GM12878 (cell line): ENCODE measurements around the gene PDLIM5. TPM values are rescaled to one million over a fixed set of nuclear protein-coding genes. Genes with fewer than 3 reads are reported as not detected.
A peak's percentile ranks its signal among the peaks of the same experiment; 100 is the strongest.

Source experiments
- ATAC-seq: fragments of 200-7000 bp; cut with Tn5 transposase; 3 replicates; pipeline ENCODE4 v1.9.1; 2020; ENCODE audit warnings: mild to moderate bottlenecking, moderate library complexity
- BruUV-seq: library from RNA; stranded (reverse); fragments of 400-500 nt; replicated peaks from 2 replicates; lab custom pipeline; 2021; lab: Mats Ljungman, UMichigan
- CTCF ChIA-PET: fragments of 300-600 bp; sonication (Branson Sonifier 250); formaldehyde crosslinking; extraction: SDS; loops from one replicate; lab custom pipeline; 2021; ENCODE audit warnings: inconsistent platforms; lab: Yijun Ruan, JAX
- POLR2A ChIA-PET: fragments of 350-600 bp; formaldehyde crosslinking; extraction: SDS; loops from one replicate; lab custom pipeline; 2021; ENCODE audit warnings: inconsistent platforms; lab: Charles Lee
- RAD21 ChIA-PET: fragments of 300-600 bp; sonication (Branson Sonifier 250); formaldehyde crosslinking; loops from one replicate; lab custom pipeline; 2023; ENCODE audit warnings: antibody characterized with exemption; ENCODE audit not compliant: unreplicated experiment; lab: Charles Lee
- SMC1A ChIA-PET: fragments of 300-600 bp; sonication (Branson Sonifier 250); formaldehyde crosslinking; loops from one replicate; lab custom pipeline; 2023; ENCODE audit not compliant: unreplicated experiment, uncharacterized antibody; lab: Charles Lee
- DNase-seq: peaks from one replicate; pipeline ENCODE4 v3.0.0-alpha.2; 2011; ENCODE audit warnings: low read depth, low spot score
- FAIRE-seq: peaks from 3 replicates; lab custom pipeline; 2011; peaks lifted over from hg19 to GRCh38; lab: Jason Lieb, UNC
- H2AFZ ChIP-seq: 2 replicates; pipeline ENCODE4 v1.6.0; 2011; ENCODE audit warnings: low read depth, low read length, control low read depth; ENCODE audit not compliant: control insufficient read depth
- H3K27ac ChIP-seq: 2 replicates; pipeline ENCODE4 v1.5.1; 2011; ENCODE audit warnings: control low read depth; ENCODE audit not compliant: control insufficient read depth, insufficient read depth
- H3K27me3 ChIP-seq, 2 experiments: replicated peaks in 1 of 2; 2 replicates each; pipeline versions ENCODE4 v1.6.0 to v1.6.1; 2011; ENCODE audit warnings: low read length in 1 of 2; ENCODE audit not compliant: control insufficient read depth in 2 of 2, insufficient read depth in 2 of 2
- H3K36me3 ChIP-seq, 2 experiments: 2 replicates each; pipeline ENCODE4 v1.5.1; 2011; ENCODE audit warnings: low read length in 1 of 2; ENCODE audit not compliant: control insufficient read depth in 2 of 2, insufficient read depth in 2 of 2
- H3K4me1 ChIP-seq: 2 replicates; pipeline ENCODE4 v1.6.1; 2011; ENCODE audit warnings: mild to moderate bottlenecking, low read length, moderate library complexity, mixed read lengths; ENCODE audit not compliant: control insufficient read depth, insufficient read depth
- H3K4me2 ChIP-seq: 2 replicates; pipeline ENCODE4 v1.6.0; 2011; ENCODE audit warnings: control low read depth; ENCODE audit not compliant: control insufficient read depth, insufficient read depth
- H3K4me3 ChIP-seq: fragments of 200-600 bp; sonication (generic); 2 replicates; pipeline ENCODE4 v1.5.1; 2016
- H3K79me2 ChIP-seq: 2 replicates; pipeline ENCODE4 v1.6.0; 2011; ENCODE audit warnings: low read length; ENCODE audit not compliant: control insufficient read depth, insufficient read depth
- H3K9ac ChIP-seq: 2 replicates; pipeline ENCODE4 v1.8.0; 2011; ENCODE audit warnings: low read length, control low read depth, mixed read lengths; ENCODE audit not compliant: control insufficient read depth, insufficient read depth
- H3K9me3 ChIP-seq: replicated peaks from 3 replicates; pipeline ENCODE4 v1.5.1; 2011; ENCODE audit warnings: mild to moderate bottlenecking, low read length; ENCODE audit not compliant: control insufficient read depth, insufficient read depth
- H4K20me1 ChIP-seq: 2 replicates; pipeline ENCODE4 v1.6.0; 2011; ENCODE audit not compliant: control insufficient read depth, insufficient read depth
- BHLHE40 ChIP-seq, 2 experiments: fragments of 450-650 bp in 1 of 2; IDR thresholded peaks; 2 replicates each; pipeline ENCODE4 v1.6.1; 2011 to 2017; ENCODE audit warnings: low read depth in 2 of 2, borderline replicate concordance in 1 of 2, improper control_type of control experiment in 1 of 2, low read length in 1 of 2, mild to moderate bottlenecking in 1 of 2
- E2F4 ChIP-seq: IDR thresholded peaks from 2 replicates; pipeline ENCODE4 v1.6.1; 2012; ENCODE audit warnings: low read depth, low read length, improper control_type of control experiment
- EZH2 ChIP-seq: IDR thresholded peaks from 2 replicates; pipeline ENCODE4 v1.6.1; 2012; ENCODE audit warnings: low read depth, mild to moderate bottlenecking, control low read depth, inconsistent platforms, low read length, borderline replicate concordance; ENCODE audit not compliant: control insufficient read depth
- MEF2A ChIP-seq: IDR thresholded peaks from 2 replicates; pipeline ENCODE4 v1.6.1; 2011; ENCODE audit warnings: low read depth, mild to moderate bottlenecking, low read length, moderate library complexity; ENCODE audit not compliant: insufficient read depth
- USF1 ChIP-seq: IDR thresholded peaks from 2 replicates; pipeline ENCODE4 v1.6.1; 2011; ENCODE audit warnings: borderline replicate concordance, low read depth, mild to moderate bottlenecking, moderate library complexity, mixed read lengths, low read length; ENCODE audit not compliant: insufficient read depth; ENCODE audit errors: extremely low read length
- WGBS: methylation state at CpG from one replicate; pipeline ENCODE4 v1.1.6; 2016; ENCODE audit warnings: low lambda C conversion rate; ENCODE audit not compliant: insufficient replicate concordance, insufficient coverage; ENCODE audit errors: missing lambda C conversion rate; 5-methylcytosine and 5-hydroxymethylcytosine counted together
- in situ Hi-C: fragments of 300-500 bp; cut with MboI; formaldehyde crosslinking; loops from 9 replicates; pipeline ENCODE4 v1.14.3; 2018; ENCODE audit warnings: mixed read lengths
- intact Hi-C: fragments of 100-400 bp; cut with micrococcal nuclease; formaldehyde crosslinking; loops from one replicate; pipeline ENCODE4 v1.14.2; 2022; ENCODE audit not compliant: unreplicated experiment
- polyA plus RNA-seq, 11 experiments: library from polyadenylated mRNA; depleted of rRNA in 4 of 11; unstranded in 6 of 11; stranded (reverse) in 5 of 11; fragments of >200 nt; fragmentation: Nextera tagmentation in 4 of 11; fragmentation: Illumina TruSeq in 1 of 11; extraction: Ambion mirVana in 4 of 11; extraction: Trizol in 1 of 11; gene quantifications; 1 replicate in 1 of 11; 2 replicates in 10 of 11; pipeline versions ENCODE4 v1.2.1 to v1.2.3, GENCODE V29; 2011 to 2016; ENCODE audit warnings: inconsistent platforms in 2 of 11, missing spikeins in 2 of 11, low read depth in 1 of 11
- total RNA-seq, 4 experiments: library from RNA; depleted of rRNA in 3 of 4; stranded (reverse); fragments of >200 nt in 3 of 4; fragmentation: Illumina TruSeq in 1 of 4; extraction: Trizol in 1 of 4; gene quantifications; 2 replicates each; pipeline versions ENCODE4 v1.2.1 to v1.2.3, GENCODE V29; 2013 to 2021
- TF ChIP-seq, protein P1 (sequence below): fragments of 450-650 bp; IDR thresholded peaks from 2 replicates; pipeline ENCODE4 v1.6.1; 2017; ENCODE audit warnings: mild to moderate bottlenecking, moderate library complexity

The PDLIM5 gene
- total and polyA plus RNA-seq, 10 of the 15 experiments (the other 5 are each of a cell fraction or from before 2014, with no cell fraction given) = 10.0 to 52.9 (median 20.7) TPM

DNA sequence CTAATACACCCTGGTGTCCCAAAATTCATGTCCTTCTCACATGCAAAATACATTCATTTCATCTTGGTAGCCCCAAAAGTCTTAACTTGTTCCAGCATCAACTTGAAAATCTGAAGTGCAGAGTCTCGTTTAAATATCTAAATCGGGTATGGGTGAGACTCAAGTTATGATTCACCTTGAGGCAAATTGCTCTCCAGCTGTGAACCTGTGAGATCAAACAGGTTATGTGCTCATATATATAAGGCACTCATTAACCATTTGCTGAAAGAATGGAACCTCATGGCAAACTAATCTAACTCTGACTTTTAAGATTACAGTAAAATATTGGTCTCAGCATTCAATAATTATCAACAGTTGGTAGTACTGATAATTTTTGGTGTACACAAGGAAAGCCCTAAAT, 55.5 kb downstream of the PDLIM5 start:
- Histone ChIP-seq H2AFZ (no peak overlapping the region), H3K79me2 (no peaks in the 10 kb centered on the region), H3K27me3 (no peaks in the 10 kb centered on the region), H3K27ac (no peak overlapping the region), H3K4me1 (no peaks in the 10 kb centered on the region), H3K36me3 (no peaks in the 10 kb centered on the region), H3K4me3 (no peak overlapping the region), H4K20me1 (no peaks in the 10 kb centered on the region), H3K9me3 (no peaks in the 10 kb centered on the region), H3K9ac (no peak overlapping the region), H3K4me2 (no peak overlapping the region)
- WGBS = 2% methylated on average over 2 of the region's 2 CpGs
- no TSS peak for BruUV-seq
- no peak for FAIRE-seq
- intact Hi-C loops = no loop called here
- DNase-seq = no peak
- TF ChIP-seq BHLHE40 (IDR thresholded peaks at IDR 0.05; ENCODE audit: borderline replicate concordance in 1 of 2, low read depth in 2 of 2, low read length in 1 of 2) = no peak
- TF ChIP-seq USF1 = no peak
- TF ChIP-seq, protein P1, sequence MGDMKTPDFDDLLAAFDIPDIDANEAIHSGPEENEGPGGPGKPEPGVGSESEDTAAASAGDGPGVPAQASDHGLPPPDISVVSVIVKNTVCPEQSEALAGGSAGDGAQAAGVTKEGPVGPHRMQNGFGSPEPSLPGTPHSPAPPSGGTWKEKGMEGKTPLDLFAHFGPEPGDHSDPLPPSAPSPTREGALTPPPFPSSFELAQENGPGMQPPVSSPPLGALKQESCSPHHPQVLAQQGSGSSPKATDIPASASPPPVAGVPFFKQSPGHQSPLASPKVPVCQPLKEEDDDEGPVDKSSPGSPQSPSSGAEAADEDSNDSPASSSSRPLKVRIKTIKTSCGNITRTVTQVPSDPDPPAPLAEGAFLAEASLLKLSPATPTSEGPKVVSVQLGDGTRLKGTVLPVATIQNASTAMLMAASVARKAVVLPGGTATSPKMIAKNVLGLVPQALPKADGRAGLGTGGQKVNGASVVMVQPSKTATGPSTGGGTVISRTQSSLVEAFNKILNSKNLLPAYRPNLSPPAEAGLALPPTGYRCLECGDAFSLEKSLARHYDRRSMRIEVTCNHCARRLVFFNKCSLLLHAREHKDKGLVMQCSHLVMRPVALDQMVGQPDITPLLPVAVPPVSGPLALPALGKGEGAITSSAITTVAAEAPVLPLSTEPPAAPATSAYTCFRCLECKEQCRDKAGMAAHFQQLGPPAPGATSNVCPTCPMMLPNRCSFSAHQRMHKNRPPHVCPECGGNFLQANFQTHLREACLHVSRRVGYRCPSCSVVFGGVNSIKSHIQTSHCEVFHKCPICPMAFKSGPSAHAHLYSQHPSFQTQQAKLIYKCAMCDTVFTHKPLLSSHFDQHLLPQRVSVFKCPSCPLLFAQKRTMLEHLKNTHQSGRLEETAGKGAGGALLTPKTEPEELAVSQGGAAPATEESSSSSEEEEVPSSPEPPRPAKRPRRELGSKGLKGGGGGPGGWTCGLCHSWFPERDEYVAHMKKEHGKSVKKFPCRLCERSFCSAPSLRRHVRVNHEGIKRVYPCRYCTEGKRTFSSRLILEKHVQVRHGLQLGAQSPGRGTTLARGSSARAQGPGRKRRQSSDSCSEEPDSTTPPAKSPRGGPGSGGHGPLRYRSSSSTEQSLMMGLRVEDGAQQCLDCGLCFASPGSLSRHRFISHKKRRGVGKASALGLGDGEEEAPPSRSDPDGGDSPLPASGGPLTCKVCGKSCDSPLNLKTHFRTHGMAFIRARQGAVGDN = no peak
- 0 out of 2 replicates have a peak, but pooled peaks have one; percentile 11 for TF ChIP-seq MEF2A
- TF ChIP-seq E2F4 = no peak
- no peak for TF ChIP-seq EZH2
- ChIA-PET SMC1A (no interaction called here), CTCF (interaction anchor here (0.6 kb wide), 1 partner anchor 114 kb away, joined by 3 read pairs; no protein-coding TSS in a partner anchor), RAD21 (no interaction called here), POLR2A (no interaction called here)
- in situ Hi-C loops = no loop called here
- no peak for ATAC-seq
